Neural cell (in vitro differentiated cells): ENCODE measurements around the gene CILP2. TPM values are rescaled to one million over a fixed set of nuclear protein-coding genes. Genes with fewer than 3 reads are reported as not detected.

Experiments
- H2AFZ ChIP-seq: fragments of 200-600, 300-800 bp; sonication (generic), shearing (Covaris generic); 2 replicates; pipeline ENCODE4 v1.6.0; 2014; ENCODE audit warnings: low read depth, mild to moderate bottlenecking, antibody characterized with exemption, low read length, moderate library complexity
- H3F3A ChIP-seq: fragments of 200-600 bp; shearing (Covaris generic); 2 replicates; pipeline ENCODE4 v1.6.1; 2016; ENCODE audit warnings: mild to moderate bottlenecking, moderate library complexity, mixed read lengths, antibody characterized with exemption, low read length; ENCODE audit not compliant: insufficient read depth, poor library complexity, severe bottlenecking
- H3K27ac ChIP-seq: fragments of 200-600, 300-800 bp; sonication (generic), shearing (Covaris generic); 2 replicates; pipeline ENCODE4 v1.5.1; 2014; ENCODE audit warnings: mild to moderate bottlenecking, low read length, moderate library complexity
- H3K27me3 ChIP-seq: fragments of 300-800, 200-600 bp; sonication (generic), shearing (Covaris generic); 2 replicates; pipeline ENCODE4 v1.6.0; 2014; ENCODE audit warnings: mild to moderate bottlenecking, low read depth, low read length, moderate library complexity; ENCODE audit not compliant: insufficient read depth
- H3K36me3 ChIP-seq: fragments of 300-800, 200-600 bp; sonication (generic), shearing (Covaris generic); 2 replicates; pipeline ENCODE4 v1.5.1; 2014; ENCODE audit warnings: mild to moderate bottlenecking, antibody characterized with exemption, low read length, moderate library complexity; ENCODE audit not compliant: insufficient read depth
- H3K4me2 ChIP-seq: fragments of 300-800, 200-600 bp; sonication (generic), shearing (Covaris generic); 2 replicates; pipeline ENCODE4 v1.6.0; 2014; ENCODE audit warnings: mild to moderate bottlenecking, low read length
- H3K4me3 ChIP-seq: fragments of 300-800, 200-600 bp; sonication (generic), shearing (Covaris generic); 2 replicates; pipeline ENCODE4 v1.5.1; 2014; ENCODE audit warnings: mild to moderate bottlenecking, low read length, moderate library complexity
- H3K79me2 ChIP-seq: fragments of 200-600 bp; shearing (Covaris generic); replicated peaks from 2 replicates; pipeline ENCODE4 v1.6.0; 2014; ENCODE audit warnings: mild to moderate bottlenecking, low read length, moderate library complexity; ENCODE audit not compliant: insufficient read depth
- H3K9ac ChIP-seq: fragments of 300-800, 200-600 bp; sonication (generic), shearing (Covaris generic); 2 replicates; pipeline ENCODE4 v1.6.1; 2016; ENCODE audit warnings: mild to moderate bottlenecking, low read length, mixed read lengths
- H3K9me2 ChIP-seq: fragments of 200-600 bp; shearing (Covaris generic); 2 replicates; pipeline ENCODE4 v1.6.1; 2016; ENCODE audit warnings: mild to moderate bottlenecking, low read length, mixed read lengths; ENCODE audit not compliant: insufficient read depth
- H3K9me3 ChIP-seq: fragments of 200-600, 300-800 bp; sonication (generic), shearing (Covaris generic); 2 replicates; pipeline ENCODE4 v1.6.1; 2016; ENCODE audit warnings: mild to moderate bottlenecking, mixed run types, low read length, moderate library complexity, mixed read lengths
- H4K20me1 ChIP-seq: fragments of 200-600 bp; shearing (Covaris generic); 2 replicates; pipeline ENCODE4 v1.6.1; 2016; ENCODE audit warnings: mild to moderate bottlenecking, mixed run types; ENCODE audit not compliant: insufficient read depth
- EP300 ChIP-seq: fragments of 450-650 bp; conservative IDR thresholded peaks from 2 replicates; pipeline ENCODE4 v1.6.1; 2014; ENCODE audit warnings: antibody characterized with exemption, mild to moderate bottlenecking, moderate library complexity; ENCODE audit not compliant: poor library complexity, severe bottlenecking
- EZH2 ChIP-seq: fragments of 200-600, 300-800 bp; shearing (Covaris generic), sonication (generic); IDR thresholded peaks from 2 replicates; pipeline ENCODE4 v1.6.1; 2014; ENCODE audit warnings: antibody characterized with exemption, low read length, borderline replicate concordance, mild to moderate bottlenecking; ENCODE audit not compliant: insufficient read depth, poor library complexity, severe bottlenecking
- MXI1 ChIP-seq: fragments of 450-650 bp; conservative IDR thresholded peaks from 2 replicates; pipeline ENCODE4 v1.6.1; 2014; ENCODE audit warnings: antibody characterized with exemption, mild to moderate bottlenecking; ENCODE audit not compliant: poor library complexity, severe bottlenecking
- POLR2AphosphoS5 ChIP-seq: IDR thresholded peaks from 2 replicates; pipeline ENCODE4 v1.6.1; 2012
- RAD21 ChIP-seq: fragments of 450-650 bp; conservative IDR thresholded peaks from 2 replicates; pipeline ENCODE4 v1.6.1; 2014; ENCODE audit warnings: antibody characterized with exemption, mild to moderate bottlenecking, moderate library complexity
- REST ChIP-seq: IDR thresholded peaks from 2 replicates; pipeline ENCODE4 v1.6.1; 2012; ENCODE audit warnings: borderline replicate concordance
- SMC3 ChIP-seq: fragments of 450-650 bp; conservative IDR thresholded peaks from 2 replicates; pipeline ENCODE4 v1.6.1; 2014; ENCODE audit warnings: antibody characterized with exemption, mild to moderate bottlenecking, moderate library complexity; ENCODE audit not compliant: poor library complexity
- TAF1 ChIP-seq: IDR thresholded peaks from 2 replicates; pipeline ENCODE4 v1.6.1; 2012; ENCODE audit warnings: low read depth
- polyA plus RNA-seq: library from polyadenylated mRNA; depleted of rRNA; stranded (reverse); fragments of >200 nt; gene quantifications from 2 replicates; pipeline ENCODE4 v1.2.3, GENCODE V29; 2014
- TF ChIP-seq, protein P1 (sequence below): fragments of 450-650 bp; IDR thresholded peaks from 2 replicates; pipeline ENCODE4 v1.5.1; 2014; ENCODE audit warnings: antibody characterized with exemption, mild to moderate bottlenecking, moderate library complexity; ENCODE audit not compliant: poor library complexity, severe bottlenecking

Gene CILP2
- polyA plus RNA-seq, 1 donor from 2014 or later = 0.84 TPM

DNA sequence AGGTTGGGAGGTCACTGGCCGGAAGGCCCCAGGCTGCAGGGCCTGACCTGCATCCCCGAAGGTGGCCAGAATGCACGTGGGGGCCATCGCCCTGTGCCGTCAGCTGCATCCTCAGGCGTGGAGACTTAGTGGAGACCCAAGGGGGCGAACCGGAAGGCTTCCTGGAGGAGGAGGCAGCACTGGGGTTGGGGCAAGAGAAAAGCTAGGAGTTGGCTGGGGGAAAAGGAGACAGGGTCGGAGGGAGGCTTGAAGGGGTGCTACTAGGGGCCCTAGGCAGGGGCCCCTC, 10.8 kb upstream of the CILP2 start:
- Histone ChIP-seq H3K36me3 (no peaks in the 10 kb centered on the region), H3K4me2 (no peak overlapping the region), H3K9me2 (no peaks in the 10 kb centered on the region), H4K20me1 (no peaks in the 10 kb centered on the region), H3K27ac (no peak overlapping the region), H2AFZ (no peak overlapping the region), H3K9ac (no peak overlapping the region), H3K79me2 (no peaks in the 10 kb centered on the region), H3K9me3 (no peaks in the 10 kb centered on the region), H3F3A (no peaks in the 10 kb centered on the region), H3K27me3 (no peaks in the 10 kb centered on the region), H3K4me3 (no peak overlapping the region)
- TF ChIP-seq, protein P1, sequence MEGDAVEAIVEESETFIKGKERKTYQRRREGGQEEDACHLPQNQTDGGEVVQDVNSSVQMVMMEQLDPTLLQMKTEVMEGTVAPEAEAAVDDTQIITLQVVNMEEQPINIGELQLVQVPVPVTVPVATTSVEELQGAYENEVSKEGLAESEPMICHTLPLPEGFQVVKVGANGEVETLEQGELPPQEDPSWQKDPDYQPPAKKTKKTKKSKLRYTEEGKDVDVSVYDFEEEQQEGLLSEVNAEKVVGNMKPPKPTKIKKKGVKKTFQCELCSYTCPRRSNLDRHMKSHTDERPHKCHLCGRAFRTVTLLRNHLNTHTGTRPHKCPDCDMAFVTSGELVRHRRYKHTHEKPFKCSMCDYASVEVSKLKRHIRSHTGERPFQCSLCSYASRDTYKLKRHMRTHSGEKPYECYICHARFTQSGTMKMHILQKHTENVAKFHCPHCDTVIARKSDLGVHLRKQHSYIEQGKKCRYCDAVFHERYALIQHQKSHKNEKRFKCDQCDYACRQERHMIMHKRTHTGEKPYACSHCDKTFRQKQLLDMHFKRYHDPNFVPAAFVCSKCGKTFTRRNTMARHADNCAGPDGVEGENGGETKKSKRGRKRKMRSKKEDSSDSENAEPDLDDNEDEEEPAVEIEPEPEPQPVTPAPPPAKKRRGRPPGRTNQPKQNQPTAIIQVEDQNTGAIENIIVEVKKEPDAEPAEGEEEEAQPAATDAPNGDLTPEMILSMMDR = no peak
- TF ChIP-seq SMC3 = no peak
- TF ChIP-seq EZH2 = no peak
- TF ChIP-seq EP300 = no peak
- no peak for TF ChIP-seq RAD21
- TF ChIP-seq POLR2AphosphoS5 = no peak
- TF ChIP-seq MXI1 = no peak
- no peak for TF ChIP-seq REST
- no peak for TF ChIP-seq TAF1

DNA sequence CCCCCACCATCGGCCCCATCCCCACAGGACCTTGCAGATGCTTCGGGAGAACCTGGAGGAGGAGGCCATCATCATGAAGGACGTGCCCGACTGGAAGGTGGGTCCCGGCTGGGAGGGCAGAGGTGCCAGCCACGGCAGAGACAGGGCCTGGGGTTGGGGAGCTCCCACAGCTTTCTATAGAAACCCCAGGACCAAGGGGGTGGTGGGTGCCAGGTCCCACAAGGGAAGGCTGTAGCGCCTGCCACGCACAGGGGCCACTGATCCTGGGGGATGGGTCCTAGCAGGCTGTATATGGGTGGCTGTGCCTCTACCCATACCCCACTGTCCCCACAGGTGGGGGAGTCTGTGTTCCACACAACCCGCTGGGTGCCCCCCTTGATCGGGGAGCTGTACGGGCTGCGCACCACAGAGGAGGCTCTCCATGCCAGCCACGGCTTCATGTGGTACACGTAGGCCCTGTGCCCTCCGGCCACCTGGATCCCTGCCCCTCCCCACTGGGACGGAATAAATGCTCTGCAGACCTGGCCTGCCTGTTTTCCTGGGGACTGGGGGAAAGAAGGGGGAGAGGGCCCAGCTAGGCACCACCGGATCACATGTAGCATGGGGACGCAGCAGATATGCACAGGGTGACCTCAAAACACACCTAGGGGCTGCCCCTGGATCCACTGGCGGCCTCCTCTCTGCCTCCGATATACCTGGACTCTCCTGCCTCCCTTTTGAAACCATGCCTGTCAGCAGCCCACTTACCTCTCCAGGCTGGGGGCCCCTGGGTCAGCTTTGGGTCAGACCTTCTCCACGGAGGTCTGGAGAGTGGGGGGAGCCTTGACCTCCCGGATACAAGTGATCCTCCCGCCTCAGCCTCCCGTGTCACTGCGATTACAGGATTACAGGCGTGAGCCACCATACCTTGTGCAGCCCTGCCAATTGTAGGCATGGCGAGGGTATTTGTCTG, 10.1 kb upstream of the CILP2 start:
- no peak overlapping the region for H3K27ac ChIP-seq

More for the DNA sequence above, 10.1 kb upstream of the CILP2 start:
- Histone ChIP-seq H3F3A (no peaks in the 10 kb centered on the region), H3K9ac (no peak overlapping the region), H3K27me3 (no peaks in the 10 kb centered on the region), H3K36me3 (no peaks in the 10 kb centered on the region), H3K9me3 (no peaks in the 10 kb centered on the region), H3K79me2 (no peaks in the 10 kb centered on the region), H3K9me2 (no peaks in the 10 kb centered on the region), H4K20me1 (no peaks in the 10 kb centered on the region), H3K4me2 (no peak overlapping the region), H3K4me3 (no peak overlapping the region), H2AFZ (no peak overlapping the region)
- TF ChIP-seq MXI1 (no peak), TAF1 (no peak), POLR2AphosphoS5 (no peak), EZH2 (no peak), RAD21 (no peak), REST (no peak), EP300 (no peak), SMC3 (no peak)
- TF ChIP-seq, protein P1 = no peak
